Calu3 (cell line): ENCODE data around the gene UBA5. TPM values are rescaled to one million over a fixed set of nuclear protein-coding genes. Genes with fewer than 3 reads are reported as not detected.

Experiments
- BruUV-seq: library from RNA; stranded (reverse); fragments of 400-500 nt; replicated peaks from 2 replicates; lab custom pipeline; 2021; lab: Mats Ljungman, UMichigan
- CTCF ChIA-PET: fragments of 300-600 bp; sonication (Branson Sonifier 250); formaldehyde crosslinking; loops from one replicate; lab custom pipeline; 2022; ENCODE audit warnings: antibody characterized with exemption; lab: Charles Lee
- DNase-seq: peaks from one replicate; pipeline ENCODE4 v3.0.0; 2022
- H3K27ac Mint-ChIP-seq: one replicate; pipeline ENCODE4 v1.8.0; 2022; ENCODE audit warnings: mixed read lengths; ENCODE audit not compliant: unreplicated experiment
- H3K27me3 Mint-ChIP-seq: one replicate; pipeline ENCODE4 v1.8.0; 2022; ENCODE audit warnings: mixed read lengths; ENCODE audit not compliant: unreplicated experiment
- H3K36me3 Mint-ChIP-seq: one replicate; pipeline ENCODE4 v1.8.0; 2022; ENCODE audit warnings: mild to moderate bottlenecking, moderate library complexity, mixed read lengths; ENCODE audit not compliant: insufficient read depth, unreplicated experiment
- H3K4me1 Mint-ChIP-seq: one replicate; pipeline ENCODE4 v1.8.0; 2022; ENCODE audit warnings: mild to moderate bottlenecking, low read depth, mixed read lengths; ENCODE audit not compliant: unreplicated experiment
- H3K4me3 Mint-ChIP-seq: one replicate; pipeline ENCODE4 v1.8.0; 2022; ENCODE audit warnings: mild to moderate bottlenecking, low read depth, moderate library complexity, mixed read lengths; ENCODE audit not compliant: unreplicated experiment
- H3K9me3 Mint-ChIP-seq: one replicate; pipeline ENCODE4 v1.8.0; 2022; ENCODE audit warnings: low read depth, mixed read lengths; ENCODE audit not compliant: unreplicated experiment
- CTCF ChIP-seq: fragments of 200-600 bp; IDR thresholded peaks from one replicate; pipeline ENCODE4 v1.8.0; 2022; ENCODE audit warnings: antibody characterized with exemption; ENCODE audit not compliant: unreplicated experiment
- intact Hi-C: fragments of 100-400 bp; cut with micrococcal nuclease; formaldehyde crosslinking; loops from one replicate; pipeline ENCODE4 v1.10.0; 2022; ENCODE audit not compliant: unreplicated experiment
- total RNA-seq: library from RNA; stranded (reverse); gene quantifications from 2 replicates; pipeline ENCODE4 v1.2.3, GENCODE V29; 2022

Gene UBA5
- total RNA-seq, 1 experiment from 2014 or later: 65.5 TPM

- Mint-ChIP-seq H3K27me3 (no peaks in the 10 kb centered on the region), H3K4me1 (peaks cover 36% of the 10 kb centered on the region), H3K36me3 (peaks cover 27% of the 10 kb centered on the region), H3K9me3 (no peaks in the 10 kb centered on the region), H3K27ac (peak overlapping the region; percentile 89), H3K4me3 (peak overlapping the region; percentile 97)
- no TSS peak for BruUV-seq
- CTCF ChIA-PET: interaction anchor here (0.7 to 1.5 kb wide), 4 partner anchors 17 to 111 kb away, joined by 3 read pairs; no protein-coding TSS in a partner anchor
- TF ChIP-seq CTCF: no peak
- intact Hi-C loops: no loop called here
- no peak for DNase-seq
Observed at GRCh38 chr3:132660811-132661070, 612 bp downstream of the UBA5 start.

GRCh38 chr3:132661101-132661500, 972 bp downstream of the UBA5 start:
- peaks cover 27% of the 10 kb centered on the region for H3K36me3 Mint-ChIP-seq
- H3K27ac Mint-ChIP-seq: peak overlapping the region; percentile 89
- intact Hi-C loops: no loop called here
- CTCF ChIA-PET: interaction anchor here (0.5 to 1.1 kb wide), 3 partner anchors 18 to 20 kb away, joined by 3 read pairs; no protein-coding TSS in a partner anchor
- peak overlapping the region; percentile 97 for H3K4me3 Mint-ChIP-seq
- no peaks in the 10 kb centered on the region for H3K27me3 Mint-ChIP-seq
- no TSS peak for BruUV-seq
- no peak for DNase-seq
- H3K4me1 Mint-ChIP-seq: peaks cover 36% of the 10 kb centered on the region
- TF ChIP-seq CTCF: no peak
- no peaks in the 10 kb centered on the region for H3K9me3 Mint-ChIP-seq

- BruUV-seq: TSS peak; percentile 34
- Mint-ChIP-seq H3K36me3 (peaks cover 31% of the 10 kb centered on the region), H3K27ac (no peak overlapping the region), H3K4me1 (peaks cover 36% of the 10 kb centered on the region), H3K4me3 (no peak overlapping the region), H3K9me3 (no peaks in the 10 kb centered on the region), H3K27me3 (no peaks in the 10 kb centered on the region)
- CTCF ChIA-PET: interaction anchor here (1.4 kb wide), 1 partner anchor 60 kb away, joined by 3 read pairs; the partner anchor contains the start of gene NPHP3
- intact Hi-C loops: no loop called here
- no peak for DNase-seq
- TF ChIP-seq CTCF: no peak
Observed at GRCh38 chr3:132662212-132662611, 2.1 kb downstream of the UBA5 start.

DNA sequence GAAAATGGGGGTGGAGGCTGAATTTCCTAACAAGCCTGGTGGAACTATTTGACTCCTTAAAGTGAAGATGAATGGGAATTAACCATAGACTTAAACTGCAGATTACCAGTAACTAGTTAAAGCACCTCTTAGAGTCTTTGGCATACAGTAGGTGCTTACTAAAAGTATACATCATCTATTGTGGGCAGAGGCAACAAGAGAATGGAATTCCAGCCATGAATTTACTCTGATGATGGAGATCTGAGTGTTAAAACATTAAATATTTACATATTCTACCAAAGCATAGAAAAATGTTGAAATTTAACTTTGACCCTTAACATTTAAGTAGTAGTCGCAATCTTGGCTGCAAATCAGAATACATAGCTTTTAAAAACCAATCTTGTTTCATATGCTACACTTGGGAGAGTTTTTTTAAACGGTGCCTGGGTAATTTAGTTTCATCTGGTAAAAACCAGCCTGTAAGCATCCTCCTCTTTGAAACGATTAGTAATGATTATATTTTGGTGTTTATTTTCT, 5.2 kb downstream of the UBA5 start:
- DNase-seq: no peak
- no peaks in the 10 kb centered on the region for H3K27me3 Mint-ChIP-seq
- intact Hi-C loops: no loop called here
- H3K36me3 Mint-ChIP-seq: peaks cover 18% of the 10 kb centered on the region
- CTCF ChIA-PET: no interaction called here
- TF ChIP-seq CTCF: no peak
- no TSS peak for BruUV-seq
- H3K9me3 Mint-ChIP-seq: no peaks in the 10 kb centered on the region
- peaks cover 28% of the 10 kb centered on the region for H3K4me1 Mint-ChIP-seq
- H3K4me3 Mint-ChIP-seq: no peak overlapping the region
- no peak overlapping the region for H3K27ac Mint-ChIP-seq
